Ovary (tissue), 3 donors: Measurements from ENCODE around the gene ITM2A.

Source experiments
- EP300 ChIP-seq: sonication (generic); formaldehyde crosslinking; IDR thresholded peaks from one replicate; pipeline ENCODE4 v1.6.1; 2017; ENCODE audit warnings: antibody characterized with exemption
- POLR2A ChIP-seq: fragments of 450-650 bp; IDR thresholded peaks from one replicate; pipeline ENCODE4 v1.6.1; 2017; ENCODE audit warnings: antibody characterized with exemption, mild to moderate bottlenecking, moderate library complexity
- TF ChIP-seq, protein P1 (sequence below), 3 donors: fragments of 450-650 bp in 2 of 3; fragments of 200-600 bp in 1 of 3; IDR thresholded peaks; one replicate each; pipeline versions ENCODE4 v1.5.1 to v1.8.0; 2016 to 2022; ENCODE audit warnings: antibody characterized with exemption in 3 of 3, mild to moderate bottlenecking in 1 of 3
- donor health status: DM: no; HTN: no; CAD: no.

DNA sequence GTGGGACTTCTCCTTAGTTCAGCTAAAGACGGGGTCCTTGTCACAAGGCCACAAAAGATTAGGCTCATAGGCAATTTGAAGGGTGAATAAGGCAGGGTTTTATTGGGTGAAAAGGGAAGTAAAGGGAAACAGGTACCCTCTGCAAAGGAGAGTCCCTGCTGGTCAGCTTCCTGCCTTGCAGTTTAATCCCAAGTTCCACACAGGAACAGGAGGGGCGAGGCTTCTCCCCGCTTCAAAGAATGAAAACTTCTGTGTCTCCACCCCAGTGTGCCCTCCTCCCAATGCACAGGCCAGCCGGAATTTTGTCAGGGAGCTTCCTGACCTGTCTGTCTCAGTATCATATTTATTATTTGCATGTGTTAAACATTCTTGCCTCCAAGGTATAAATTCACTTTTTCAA, 37.1 kb downstream of the ITM2A start:
- TF ChIP-seq, protein P1, sequence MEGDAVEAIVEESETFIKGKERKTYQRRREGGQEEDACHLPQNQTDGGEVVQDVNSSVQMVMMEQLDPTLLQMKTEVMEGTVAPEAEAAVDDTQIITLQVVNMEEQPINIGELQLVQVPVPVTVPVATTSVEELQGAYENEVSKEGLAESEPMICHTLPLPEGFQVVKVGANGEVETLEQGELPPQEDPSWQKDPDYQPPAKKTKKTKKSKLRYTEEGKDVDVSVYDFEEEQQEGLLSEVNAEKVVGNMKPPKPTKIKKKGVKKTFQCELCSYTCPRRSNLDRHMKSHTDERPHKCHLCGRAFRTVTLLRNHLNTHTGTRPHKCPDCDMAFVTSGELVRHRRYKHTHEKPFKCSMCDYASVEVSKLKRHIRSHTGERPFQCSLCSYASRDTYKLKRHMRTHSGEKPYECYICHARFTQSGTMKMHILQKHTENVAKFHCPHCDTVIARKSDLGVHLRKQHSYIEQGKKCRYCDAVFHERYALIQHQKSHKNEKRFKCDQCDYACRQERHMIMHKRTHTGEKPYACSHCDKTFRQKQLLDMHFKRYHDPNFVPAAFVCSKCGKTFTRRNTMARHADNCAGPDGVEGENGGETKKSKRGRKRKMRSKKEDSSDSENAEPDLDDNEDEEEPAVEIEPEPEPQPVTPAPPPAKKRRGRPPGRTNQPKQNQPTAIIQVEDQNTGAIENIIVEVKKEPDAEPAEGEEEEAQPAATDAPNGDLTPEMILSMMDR (IDR thresholded peaks at IDR 0.05) = no peak
- TF ChIP-seq POLR2A (no peak), EP300 (no peak)
